HEK293 (cell line): ENCODE measurements around the gene NCR1.

Source experiments
- CTCF ChIA-PET: fragments of 350-600 bp; formaldehyde crosslinking; extraction: SDS; loops from one replicate; lab custom pipeline; 2021; ENCODE audit warnings: antibody characterized with exemption; lab: Yijun Ruan, JAX
- POLR2A ChIA-PET: fragments of 300-600 bp; formaldehyde crosslinking; extraction: SDS; loops from one replicate; lab custom pipeline; 2020; ENCODE audit warnings: antibody characterized with exemption, inconsistent platforms; lab: Yijun Ruan, JAX
- H3K27ac ChIP-seq: fragments of 200-500 bp; sonication (Bioruptor generic); 2 replicates; pipeline ENCODE4 v1.5.1; 2014; ENCODE audit warnings: low read depth, low read length, control low read depth, inconsistent platforms; ENCODE audit errors: extremely low read depth
- H3K36me3 ChIP-seq, 2 experiments: fragments of 200-500 bp in 1 of 2; sonication (Bioruptor generic) in 1 of 2; 1 replicate in 1 of 2; 2 replicates in 1 of 2; pipeline ENCODE4 v1.5.1; 2014 to 2017; ENCODE audit warnings: inconsistent platforms in 2 of 2, low read length in 2 of 2; ENCODE audit not compliant: control insufficient read depth in 2 of 2, insufficient read depth in 1 of 2
- H3K4me1 ChIP-seq: fragments of 200-500 bp; sonication (Bioruptor generic); 2 replicates; pipeline ENCODE4 v1.5.1; 2014; ENCODE audit warnings: mild to moderate bottlenecking, low read length, inconsistent platforms; ENCODE audit not compliant: control insufficient read depth, insufficient read depth
- H3K4me3 ChIP-seq: 2 replicates; pipeline ENCODE4 v1.5.1; 2011; ENCODE audit warnings: low read depth, mild to moderate bottlenecking, control low read depth, low read length, moderate library complexity
- H3K9me3 ChIP-seq: fragments of 200-500 bp; sonication (Bioruptor generic); 2 replicates; pipeline ENCODE4 v1.5.1; 2014; ENCODE audit warnings: low read depth, low read length, inconsistent platforms; ENCODE audit not compliant: control insufficient read depth, insufficient read depth
- BCL11B ChIP-seq: fragments of 450-650 bp; formaldehyde crosslinking; IDR thresholded peaks from 2 replicates; pipeline ENCODE4 v1.5.1; 2016; ENCODE audit warnings: low read depth, missing biosample characterization, missing genetic modification characterization
- PRDM1 ChIP-seq: fragments of 450-650 bp; formaldehyde crosslinking; IDR thresholded peaks from 2 replicates; pipeline ENCODE4; 2016; ENCODE audit warnings: missing biosample characterization, missing genetic modification characterization
- PRDM6 ChIP-seq: fragments of 450-650 bp; formaldehyde crosslinking; IDR thresholded peaks from 2 replicates; pipeline ENCODE4 v1.5.1; 2017; ENCODE audit warnings: missing biosample characterization, missing genetic modification characterization
- SETDB1 ChIP-seq: IDR thresholded peaks from one replicate; pipeline ENCODE4 v1.6.1; 2017; ENCODE audit warnings: mild to moderate bottlenecking, low read length, moderate library complexity, mixed read lengths; ENCODE audit not compliant: insufficient read length
- TRIM28 ChIP-seq: IDR thresholded peaks from 2 replicates; pipeline ENCODE4 v1.6.1; 2011; ENCODE audit warnings: low read length, control low read depth, borderline replicate concordance
- YY2 ChIP-seq: fragments of 450-650 bp; formaldehyde crosslinking; IDR thresholded peaks from 2 replicates; pipeline ENCODE4 v1.5.1; 2016; ENCODE audit warnings: missing biosample characterization, missing genetic modification characterization
- ZBTB8A ChIP-seq: fragments of 450-650 bp; formaldehyde crosslinking; IDR thresholded peaks from 2 replicates; pipeline ENCODE4 v1.5.1; 2016; ENCODE audit warnings: missing biosample characterization, missing genetic modification characterization
- ZNF140 ChIP-seq: fragments of 450-650 bp; formaldehyde crosslinking; IDR thresholded peaks from 2 replicates; pipeline ENCODE4 v1.5.1; 2016; ENCODE audit warnings: missing biosample characterization, missing genetic modification characterization
- ZNF18 ChIP-seq: fragments of 450-650 bp; formaldehyde crosslinking; IDR thresholded peaks from 2 replicates; pipeline ENCODE4 v1.5.1; 2016; ENCODE audit warnings: missing biosample characterization, missing genetic modification characterization
- ZNF2 ChIP-seq: fragments of 450-650 bp; formaldehyde crosslinking; IDR thresholded peaks from 2 replicates; pipeline ENCODE4 v1.5.1; 2016; ENCODE audit warnings: missing biosample characterization, missing genetic modification characterization
- ZNF37A ChIP-seq: fragments of 450-650 bp; IDR thresholded peaks from 2 replicates; pipeline ENCODE4 v1.5.1; 2018; ENCODE audit warnings: missing biosample characterization, missing genetic modification characterization
- ZNF416 ChIP-seq: fragments of 450-650 bp; formaldehyde crosslinking; IDR thresholded peaks from 2 replicates; pipeline ENCODE4 v1.5.1; 2016; ENCODE audit warnings: missing biosample characterization, missing genetic modification characterization
- ZNF449 ChIP-seq: fragments of 450-650 bp; formaldehyde crosslinking; IDR thresholded peaks from 2 replicates; pipeline ENCODE4 v1.5.1; 2017; ENCODE audit warnings: missing biosample characterization, mild to moderate bottlenecking, missing genetic modification characterization, moderate library complexity
- ZNF529 ChIP-seq: fragments of 450-650 bp; formaldehyde crosslinking; IDR thresholded peaks from 2 replicates; pipeline ENCODE4 v1.5.1; 2017; ENCODE audit warnings: missing genetic modification characterization, missing biosample characterization; ENCODE audit not compliant: insufficient replicate concordance
- ZNF596 ChIP-seq: fragments of 450-650 bp; IDR thresholded peaks from 2 replicates; pipeline ENCODE4 v1.5.0; 2018; ENCODE audit warnings: missing biosample characterization, mild to moderate bottlenecking, missing genetic modification characterization, moderate library complexity
- ZNF610 ChIP-seq: fragments of 450-650 bp; formaldehyde crosslinking; IDR thresholded peaks from 2 replicates; pipeline ENCODE4 v1.5.1; 2016; ENCODE audit warnings: missing biosample characterization, missing genetic modification characterization, borderline replicate concordance
- ZNF621 ChIP-seq: fragments of 450-650 bp; formaldehyde crosslinking; IDR thresholded peaks from 2 replicates; pipeline ENCODE4 v1.5.1; 2017; ENCODE audit warnings: missing biosample characterization, missing genetic modification characterization
- ZNF670 ChIP-seq: fragments of 450-650 bp; formaldehyde crosslinking; IDR thresholded peaks from 2 replicates; pipeline ENCODE4 v1.5.1; 2016; ENCODE audit warnings: missing biosample characterization, missing genetic modification characterization, low read depth
- ZNF768 ChIP-seq: fragments of 450-650 bp; formaldehyde crosslinking; IDR thresholded peaks from 2 replicates; pipeline ENCODE4 v1.5.1; 2018; ENCODE audit warnings: missing biosample characterization, mild to moderate bottlenecking, missing genetic modification characterization
- ZXDB ChIP-seq: fragments of 450-650 bp; formaldehyde crosslinking; IDR thresholded peaks from 2 replicates; pipeline ENCODE4 v1.5.1; 2016; ENCODE audit warnings: missing biosample characterization, missing genetic modification characterization

Gene NCR1

GRCh38 chr19:54921082-54921481, 15.1 kb downstream of the NCR1 start (continued):
- TF ChIP-seq ZNF18 (tag by site-specific recombination) (no peak), YY2 (tag by site-specific recombination) (no peak), BCL11B (tag by site-specific recombination) (no peak), ZNF416 (tag by site-specific recombination) (no peak)

- ChIA-PET POLR2A (interaction anchor here (0.6 kb wide), 1 partner anchor 15 kb away, joined by 4 read pairs; no protein-coding TSS in a partner anchor), CTCF (interaction anchor here (0.6 kb wide), 2 partner anchors 39 to 45 kb away, joined by 3 read pairs; no protein-coding TSS in a partner anchor)
- no peaks in the 10 kb centered on the region for H3K36me3 ChIP-seq
- no peak for TF ChIP-seq PRDM1
- no peak for TF ChIP-seq ZNF670 (tag by site-specific recombination)
- no peak for TF ChIP-seq ZBTB8A (tag by site-specific recombination)
- no peak for TF ChIP-seq ZNF2 (tag by site-specific recombination)
- TF ChIP-seq ZNF416 (tag by site-specific recombination) = no peak
- TF ChIP-seq ZXDB (tag by site-specific recombination) = no peak
- TF ChIP-seq ZNF768 (tag by site-specific recombination) = no peak
- no peak for TF ChIP-seq PRDM6 (tag by site-specific recombination)
- no peak for TF ChIP-seq ZNF596 (tag by site-specific recombination)
- no peak for TF ChIP-seq ZNF37A (tag by site-specific recombination)
- TF ChIP-seq ZNF621 = no peak
- TF ChIP-seq ZNF449 (tag by site-specific recombination) = no peak
- no peak overlapping the region for H3K27ac ChIP-seq
- no peak overlapping the region for H3K4me3 ChIP-seq
- H3K9me3 ChIP-seq = no peaks in the 10 kb centered on the region
- no peaks in the 10 kb centered on the region for H3K4me1 ChIP-seq
Observed at GRCh38 chr19:54923276-54923675, 17.3 kb downstream of the NCR1 start.

- TF ChIP-seq ZNF610 (tag by site-specific recombination) = peak; percentile 37; the same call in 1 of the 2 replicates
- peak; percentile 95 for TF ChIP-seq TRIM28
- TF ChIP-seq SETDB1 = peak; percentile 88
- TF ChIP-seq ZNF140 = peak; percentile 40; the same call in 1 of the 2 replicates
- TF ChIP-seq ZNF529 (tag by site-specific recombination) = no peak
- TF ChIP-seq, all 188 proteins: peak for 4
- Histone ChIP-seq H3K36me3 (no peaks in the 10 kb centered on the region), H3K4me3 (no peak overlapping the region), H3K4me1 (no peaks in the 10 kb centered on the region), H3K9me3 (no peaks in the 10 kb centered on the region), H3K27ac (no peak overlapping the region)
- ChIA-PET POLR2A (no interaction called here), CTCF (interaction anchor here (0.9 to 1.9 kb wide), 2 partner anchors 10 to 47 kb away, joined by 3 to 6 read pairs; no protein-coding TSS in a partner anchor)
Observed at GRCh38 chr19:54928299-54928698, 22.4 kb downstream of the NCR1 start.
